Common myeloid progenitor, CD34-positive (primary cell): ENCODE data around the gene SECISBP2L.

Source experiments
- CTCF ChIA-PET: fragments of 350-600 bp; sonication (Branson Sonifier 250); formaldehyde crosslinking; loops from one replicate; lab custom pipeline; 2021; ENCODE audit warnings: antibody characterized with exemption; lab: Charles Lee
- POLR2A ChIA-PET: fragments of 350-600 bp; sonication (Branson Sonifier 250); formaldehyde crosslinking; loops from one replicate; lab custom pipeline; 2021; ENCODE audit warnings: antibody characterized with exemption; lab: Charles Lee
- DNase-seq, 3 donors: peaks; one replicate each; pipeline versions ENCODE4 v3.0.0 to v3.0.0-alpha.2; 2013
- H3K27ac ChIP-seq, 2 experiments: 1 replicate in 1 of 2; 2 replicates in 1 of 2; pipeline ENCODE4 v1.7.0; 2013; ENCODE audit warnings: inconsistent platforms in 2 of 2, low read length in 2 of 2, mild to moderate bottlenecking in 2 of 2, low read depth in 1 of 2, moderate library complexity in 1 of 2; ENCODE audit not compliant: severe bottlenecking in 2 of 2, insufficient read depth in 1 of 2, poor library complexity in 1 of 2
- H3K27me3 ChIP-seq, 5 experiments: replicated peaks in 2 of 5; 1 replicate in 3 of 5; 2 replicates in 2 of 5; pipeline versions ENCODE4 v1.6.1 to v1.7.0; 2013; ENCODE audit warnings: low read length in 4 of 5, mild to moderate bottlenecking in 2 of 5, moderate library complexity in 2 of 5, inconsistent platforms in 1 of 5; ENCODE audit not compliant: insufficient read depth in 5 of 5, control insufficient read depth in 4 of 5
- H3K36me3 ChIP-seq, 4 experiments: 1 replicate in 2 of 4; 2 replicates in 2 of 4; pipeline versions ENCODE4 v1.6.1 to v1.7.0; 2013; ENCODE audit warnings: low read length in 3 of 4, control low read depth in 1 of 4, mild to moderate bottlenecking in 1 of 4; ENCODE audit not compliant: control insufficient read depth in 4 of 4, insufficient read depth in 4 of 4
- H3K4me1 ChIP-seq, 4 experiments: 1 replicate in 3 of 4; 2 replicates in 1 of 4; pipeline versions ENCODE4 v1.6.1 to v1.7.1; 2013; ENCODE audit warnings: low read length in 3 of 4, mild to moderate bottlenecking in 3 of 4, control low read depth in 1 of 4, inconsistent platforms in 1 of 4, moderate library complexity in 1 of 4; ENCODE audit not compliant: control insufficient read depth in 4 of 4, insufficient read depth in 4 of 4; ENCODE audit errors: control extremely low read depth in 1 of 4
- H3K4me3 ChIP-seq, 7 experiments: 1 replicate in 4 of 7; 2 replicates in 3 of 7; pipeline versions ENCODE4 v1.5.1 to v1.7.0; 2013; ENCODE audit warnings: mild to moderate bottlenecking in 7 of 7, low read length in 6 of 7, moderate library complexity in 6 of 7, inconsistent platforms in 2 of 7, low read depth in 2 of 7, control low read depth in 1 of 7; ENCODE audit not compliant: insufficient read depth in 4 of 7, control insufficient read depth in 1 of 7; ENCODE audit errors: extremely low read depth in 1 of 7
- H3K9me3 ChIP-seq, 5 experiments: 1 replicate in 4 of 5; 2 replicates in 1 of 5; pipeline versions ENCODE4 v1.6.1 to v1.7.1; 2013; ENCODE audit warnings: low read length in 4 of 5, mild to moderate bottlenecking in 2 of 5, inconsistent platforms in 1 of 5, low read depth in 1 of 5, moderate library complexity in 1 of 5; ENCODE audit not compliant: control insufficient read depth in 4 of 5, insufficient read depth in 2 of 5; ENCODE audit errors: control extremely low read depth in 1 of 5
- WGBS: methylation state at CpG from one replicate; pipeline ENCODE4 v1.1.5; 2013; ENCODE audit not compliant: insufficient coverage; 5-methylcytosine and 5-hydroxymethylcytosine counted together

SECISBP2L gene

DNA sequence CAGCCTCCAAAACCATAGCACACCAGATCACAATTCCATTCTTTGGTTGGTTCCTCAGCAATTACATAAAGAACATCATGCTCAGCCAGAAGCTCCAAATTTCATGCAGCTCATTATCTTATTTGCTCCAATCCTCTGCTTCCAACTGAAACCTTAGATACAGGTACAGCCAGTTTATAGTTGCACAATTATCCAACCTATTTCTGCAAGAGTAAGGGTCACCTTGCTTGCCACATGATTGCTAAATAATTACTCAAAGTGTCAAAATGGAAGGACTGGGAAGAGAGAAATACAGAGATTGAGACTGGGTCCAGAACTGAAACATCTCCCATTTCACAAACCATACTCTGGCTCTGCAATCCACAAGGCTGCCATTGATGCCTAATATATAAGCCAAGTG lies 59.1 kb downstream of the SECISBP2L start:
- H3K9me3 ChIP-seq, result no peaks in the 10 kb centered on the region
- ChIA-PET CTCF (interaction anchor here (1.4 to 3.8 kb wide), 3 partner anchors 9 to 24 kb away, joined by 3 to 21 read pairs (median 4); partner anchors contain the start of gene SHC4), POLR2A (no interaction called here)
- DNase-seq, result no peak
- H3K27ac ChIP-seq, result no peak overlapping the region
- H3K4me1 ChIP-seq, result no peaks in the 10 kb centered on the region
- no peak overlapping the region for H3K4me3 ChIP-seq
- H3K27me3 ChIP-seq, result peaks cover 0 to 4% (median 0%) of the 10 kb centered on the region in 5 experiments
- H3K36me3 ChIP-seq, result peaks cover 10 to 15% (median 12%) of the 10 kb centered on the region in 4 experiments

GRCh38 chr15:48986240-48986639 lies 60.0 kb downstream of the SECISBP2L start:
- H3K9me3 ChIP-seq, result no peaks in the 10 kb centered on the region
- peaks cover 0 to 4% (median 0%) of the 10 kb centered on the region in 5 experiments for H3K27me3 ChIP-seq
- no peak overlapping the region for H3K27ac ChIP-seq
- no peak overlapping the region for H3K4me3 ChIP-seq
- POLR2A ChIA-PET, result no interaction called here
- CTCF ChIA-PET, result interaction anchor here (1.2 to 3.8 kb wide), 3 partner anchors 8 to 14 kb away, joined by 3 to 21 read pairs (median 4); no protein-coding TSS in a partner anchor
- DNase-seq, result no peak
- H3K4me1 ChIP-seq, result no peaks in the 10 kb centered on the region
- 92% methylated on average over 3 of the region's 5 CpGs for WGBS
- peaks cover 3 to 10% (median 7%) of the 10 kb centered on the region in 4 experiments for H3K36me3 ChIP-seq

DNA sequence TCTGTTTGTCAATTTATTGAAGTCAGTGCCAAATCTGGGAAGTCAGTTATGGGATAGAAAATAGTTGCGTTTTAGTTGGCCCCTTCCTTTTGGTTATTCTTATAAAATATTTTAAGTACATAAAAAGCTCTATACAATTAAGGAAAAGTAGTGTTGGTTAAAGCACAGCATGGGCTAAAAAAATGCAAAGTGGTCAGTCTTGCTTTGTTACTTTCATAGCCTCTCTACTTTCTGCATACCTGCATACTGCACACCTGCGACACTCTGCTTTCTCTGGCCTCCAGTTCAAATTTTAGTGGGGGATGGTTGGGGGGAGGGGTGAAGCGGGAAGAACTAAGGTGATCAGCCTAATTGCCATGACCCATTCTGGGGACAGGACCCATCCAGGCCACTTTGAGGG lies 60.7 kb downstream of the SECISBP2L start:
- WGBS, result 83% methylated on average over 1 of the region's 3 CpGs
- Histone ChIP-seq H3K4me3 (no peak overlapping the region), H3K4me1 (no peaks in the 10 kb centered on the region), H3K27ac (no peak overlapping the region), H3K36me3 (peaks cover 3 to 6% (median 4%) of the 10 kb centered on the region in 4 experiments), H3K27me3 (peaks cover 0 to 4% (median 0%) of the 10 kb centered on the region in 5 experiments), H3K9me3 (no peaks in the 10 kb centered on the region)
- ChIA-PET CTCF (interaction anchor here (1.2 to 3.8 kb wide), 2 partner anchors 11 to 13 kb away, joined by 3 to 21 read pairs; no protein-coding TSS in a partner anchor), POLR2A (no interaction called here)
- DNase-seq, result no peak

DNA sequence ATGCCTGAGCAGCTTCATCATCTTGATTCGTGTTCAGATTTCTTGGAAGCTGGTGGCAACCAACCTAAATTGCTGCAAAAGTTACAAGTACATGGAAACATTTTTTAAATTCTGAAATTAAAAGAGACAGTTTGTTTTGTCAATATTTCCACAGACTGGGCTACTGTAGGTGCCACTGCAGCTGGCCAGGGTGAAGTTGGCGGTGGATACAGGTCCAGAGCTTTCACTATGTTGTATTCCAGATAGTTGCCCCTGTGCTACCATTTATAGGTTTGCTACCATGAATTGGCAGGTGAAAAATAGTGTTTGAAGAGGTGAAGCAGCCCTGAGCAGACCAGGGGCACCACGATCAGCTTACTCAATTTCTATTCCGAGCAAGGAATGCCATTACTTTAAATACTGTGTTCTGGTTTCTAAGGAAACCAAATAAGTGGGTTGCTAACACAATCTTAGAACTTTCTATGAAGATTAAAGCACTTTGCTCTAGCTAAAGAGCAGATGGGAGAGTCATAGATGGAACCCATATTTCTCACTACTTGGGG lies 61.4 kb downstream of the SECISBP2L start:
- Histone ChIP-seq H3K4me3 (no peak overlapping the region), H3K4me1 (no peaks in the 10 kb centered on the region), H3K36me3 (peaks cover 0 to 5% (median 3%) of the 10 kb centered on the region in 4 experiments), H3K27me3 (peaks cover 0 to 4% (median 0%) of the 10 kb centered on the region in 5 experiments), H3K27ac (no peak overlapping the region), H3K9me3 (no peaks in the 10 kb centered on the region)
- CTCF ChIA-PET, result interaction anchor here (3.8 kb wide), 1 partner anchor 10 kb away, joined by 21 read pairs; no protein-coding TSS in a partner anchor
- 93% methylated on average over 4 of the region's 4 CpGs for whole genome bisulfite sequencing
- no peak for DNase-seq
- POLR2A ChIA-PET, result no interaction called here

DNA sequence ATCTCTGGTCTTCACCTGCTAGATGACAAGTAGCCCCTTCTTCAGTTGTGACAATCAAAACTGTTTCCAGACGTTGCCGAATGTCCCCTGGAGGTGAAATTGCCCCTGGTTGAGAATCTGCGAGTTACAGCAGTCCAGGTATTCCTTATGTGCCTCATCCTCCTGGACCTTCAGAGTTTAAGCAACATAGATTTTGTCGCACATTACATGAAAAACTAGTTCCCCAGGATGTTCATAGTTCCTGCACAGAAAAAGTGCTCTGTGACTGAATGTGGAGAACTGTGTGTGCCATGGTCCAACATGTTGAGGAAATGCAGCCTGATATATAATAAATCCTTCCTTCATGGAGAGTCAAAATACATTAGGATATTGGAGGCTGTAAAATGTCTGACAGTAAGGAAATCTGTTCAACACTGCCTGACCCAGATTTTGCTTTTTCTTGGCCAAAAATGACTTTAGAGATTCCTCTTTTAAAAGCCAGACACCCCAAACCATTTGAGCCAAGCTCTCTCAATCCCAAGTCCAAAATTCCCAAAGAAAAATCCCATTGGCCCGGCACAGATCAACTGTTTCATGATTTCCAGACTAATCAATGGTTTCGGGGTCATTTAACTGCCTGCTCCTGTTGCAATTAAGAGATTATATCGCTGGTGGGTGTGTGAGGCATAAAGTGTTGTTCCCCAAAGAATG lies 62.1 kb downstream of the SECISBP2L start:
- POLR2A ChIA-PET, result no interaction called here

GRCh38 chr15:48983300-48983699 lies 62.9 kb downstream of the SECISBP2L start:
- peaks cover 0 to 4% (median 0%) of the 10 kb centered on the region in 5 experiments for H3K27me3 ChIP-seq
- ChIA-PET POLR2A (no interaction called here), CTCF (no interaction called here)
- no peak overlapping the region for H3K27ac ChIP-seq
- H3K36me3 ChIP-seq, result peaks cover 0 to 5% (median 2%) of the 10 kb centered on the region in 4 experiments
- DNase-seq, result no peak
- H3K4me3 ChIP-seq, result no peak overlapping the region
- WGBS, result 83% methylated on average over 5 of the region's 5 CpGs
- no peaks in the 10 kb centered on the region for H3K4me1 ChIP-seq
- no peaks in the 10 kb centered on the region for H3K9me3 ChIP-seq

More for the DNA sequence above, 62.1 kb downstream of the SECISBP2L start:
- CTCF ChIA-PET, result interaction anchor here (3.8 kb wide), 1 partner anchor 9 kb away, joined by 21 read pairs; no protein-coding TSS in a partner anchor
- Histone ChIP-seq H3K27ac (no peak overlapping the region), H3K4me3 (no peak overlapping the region), H3K9me3 (no peaks in the 10 kb centered on the region), H3K36me3 (peaks cover 0 to 5% (median 2%) of the 10 kb centered on the region in 4 experiments), H3K27me3 (peaks cover 0 to 4% (median 0%) of the 10 kb centered on the region in 5 experiments), H3K4me1 (no peaks in the 10 kb centered on the region)
- WGBS, result 96% methylated on average over 3 of the region's 7 CpGs
- DNase-seq, result no peak

DNA sequence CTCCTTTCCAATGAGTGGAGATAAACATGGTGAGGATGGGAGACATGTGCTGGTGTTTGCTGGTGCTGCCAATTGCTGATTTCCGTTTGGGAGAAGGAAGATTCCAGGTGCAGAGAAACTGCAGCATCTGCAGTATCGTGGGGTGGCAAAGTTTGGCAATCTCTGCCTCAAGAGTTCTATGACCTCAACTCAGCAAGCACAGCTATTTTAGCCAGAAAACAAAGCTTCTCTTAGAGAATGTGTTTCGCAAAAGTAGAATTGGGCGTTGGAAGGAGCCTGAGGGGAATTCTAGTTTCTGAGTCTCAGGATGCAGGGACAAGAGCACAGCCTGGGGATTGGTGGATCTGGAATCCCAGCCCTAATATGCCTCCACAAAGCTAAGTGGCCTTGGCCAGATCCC lies 64.3 kb downstream of the SECISBP2L start:
- no peak overlapping the region for H3K27ac ChIP-seq

More for the DNA sequence above, 64.3 kb downstream of the SECISBP2L start:
- 82% methylated on average over 2 of the region's 4 CpGs for WGBS
- Histone ChIP-seq H3K27me3 (peaks cover 0 to 4% (median 0%) of the 10 kb centered on the region in 5 experiments), H3K9me3 (no peaks in the 10 kb centered on the region), H3K36me3 (no peaks in the 10 kb centered on the region), H3K4me1 (no peaks in the 10 kb centered on the region), H3K4me3 (no peak overlapping the region)
- DNase-seq, result no peak
- ChIA-PET POLR2A (no interaction called here), CTCF (no interaction called here)
